Neuronal stem cell (in vitro differentiated cells): ENCODE results near the gene RAMP3.

ENCODE experiments used
- DNase-seq: peaks from one replicate; pipeline ENCODE4 v3.0.0-alpha.2; 2013; ENCODE audit warnings: low spot score
- H2AFZ ChIP-seq: one replicate; pipeline ENCODE4 v1.6.1; 2013; ENCODE audit warnings: mild to moderate bottlenecking, low read length, inconsistent platforms
- H2AK5ac ChIP-seq: 2 replicates; pipeline ENCODE4 v1.6.1; 2013; ENCODE audit warnings: low read depth, mild to moderate bottlenecking, inconsistent platforms, low read length, moderate library complexity, mixed read lengths
- H2BK120ac ChIP-seq: 2 replicates; pipeline ENCODE4 v1.6.1; 2013; ENCODE audit warnings: low read depth, mild to moderate bottlenecking, inconsistent platforms, low read length, moderate library complexity, mixed read lengths
- H2BK12ac ChIP-seq: one replicate; pipeline ENCODE4 v1.6.1; 2013; ENCODE audit warnings: low read length, inconsistent platforms
- H2BK15ac ChIP-seq: 2 replicates; pipeline ENCODE4 v1.6.1; 2013; ENCODE audit warnings: mild to moderate bottlenecking, low read length, inconsistent platforms, mixed read lengths
- H2BK5ac ChIP-seq: one replicate; pipeline ENCODE4 v1.6.1; 2013; ENCODE audit warnings: inconsistent platforms, mild to moderate bottlenecking, low read length, moderate library complexity
- H3K14ac ChIP-seq: one replicate; pipeline ENCODE4 v1.6.1; 2013; ENCODE audit warnings: low read length, inconsistent platforms
- H3K18ac ChIP-seq: 2 replicates; pipeline ENCODE4 v1.6.1; 2013; ENCODE audit warnings: low read length, inconsistent platforms
- H3K23ac ChIP-seq: 2 replicates; pipeline ENCODE4 v1.6.1; 2013; ENCODE audit warnings: low read depth, mild to moderate bottlenecking, mixed read lengths, low read length, inconsistent platforms; ENCODE audit not compliant: poor library complexity
- H3K27ac ChIP-seq: replicated peaks from 3 replicates; pipeline ENCODE4 v1.5.1; 2013; ENCODE audit warnings: low read length, inconsistent platforms
- H3K27me3 ChIP-seq, 3 experiments: 2 replicates each; pipeline ENCODE4 v1.6.1; 2013; ENCODE audit warnings: low read length in 3 of 3, mild to moderate bottlenecking in 2 of 3, inconsistent platforms in 1 of 3, low read depth in 1 of 3, mixed read lengths in 1 of 3, moderate library complexity in 1 of 3; ENCODE audit not compliant: control insufficient read depth in 3 of 3, insufficient read depth in 3 of 3
- H3K36me3 ChIP-seq, 2 donors: replicated peaks in 1 of 2; 2 replicates each; pipeline ENCODE4 v1.6.1; 2013; ENCODE audit warnings: low read length in 2 of 2; ENCODE audit not compliant: control insufficient read depth in 2 of 2, insufficient read depth in 2 of 2
- H3K4ac ChIP-seq: 2 replicates; pipeline ENCODE4 v1.6.1; 2013; ENCODE audit warnings: inconsistent platforms, mild to moderate bottlenecking, low read length, moderate library complexity
- H3K4me1 ChIP-seq, 2 donors: 1 replicate in 1 of 2; 2 replicates in 1 of 2; pipeline ENCODE4 v1.6.1; 2013; ENCODE audit warnings: low read length in 2 of 2, low read depth in 1 of 2; ENCODE audit not compliant: control insufficient read depth in 2 of 2, insufficient read depth in 1 of 2
- H3K4me2 ChIP-seq: one replicate; pipeline ENCODE4 v1.6.1; 2013; ENCODE audit warnings: mild to moderate bottlenecking, low read length, inconsistent platforms; ENCODE audit not compliant: insufficient read depth, poor library complexity, severe bottlenecking
- H3K4me3 ChIP-seq, 2 donors: 2 replicates each; pipeline ENCODE4 v1.5.1; 2013; ENCODE audit warnings: low read length in 2 of 2, mild to moderate bottlenecking in 2 of 2, inconsistent platforms in 1 of 2, moderate library complexity in 1 of 2
- H3K79me1 ChIP-seq: one replicate; pipeline ENCODE4 v1.6.1; 2013; ENCODE audit warnings: low read depth, mild to moderate bottlenecking, inconsistent platforms, low read length, moderate library complexity
- H3K9ac ChIP-seq: one replicate; pipeline ENCODE4 v1.6.1; 2013; ENCODE audit warnings: mild to moderate bottlenecking, low read depth, low read length, inconsistent platforms; ENCODE audit not compliant: poor library complexity
- H3K9me3 ChIP-seq, 2 donors: replicated peaks in 1 of 2; 2 replicates each; pipeline versions ENCODE3 to v1.6.1; 2013; ENCODE audit warnings: low read length in 2 of 2, mild to moderate bottlenecking in 2 of 2, inconsistent platforms in 1 of 2, low read depth in 1 of 2, mixed read lengths in 1 of 2, moderate library complexity in 1 of 2; ENCODE audit not compliant: control insufficient read depth in 2 of 2, insufficient read depth in 1 of 2
- H4K8ac ChIP-seq: one replicate; pipeline ENCODE4 v1.6.1; 2013; ENCODE audit warnings: low read depth, mild to moderate bottlenecking, inconsistent platforms, low read length, moderate library complexity
- H4K91ac ChIP-seq: one replicate; pipeline ENCODE4 v1.6.1; 2013; ENCODE audit warnings: low read length, low read depth, mild to moderate bottlenecking, inconsistent platforms; ENCODE audit not compliant: poor library complexity
- WGBS, 2 donors: extraction: QIAGEN DNeasy Blood & Tissue Kit; methylation state at CpG; one replicate each; pipeline ENCODE4 v1.1.7; 2013; ENCODE audit warnings: missing lambda C conversion rate in 2 of 2, mixed read lengths in 1 of 2; ENCODE audit not compliant: insufficient read length in 2 of 2, insufficient replicate concordance in 1 of 2; ENCODE audit errors: extremely low coverage in 2 of 2; 5-methylcytosine and 5-hydroxymethylcytosine counted together

RAMP3 gene

DNA sequence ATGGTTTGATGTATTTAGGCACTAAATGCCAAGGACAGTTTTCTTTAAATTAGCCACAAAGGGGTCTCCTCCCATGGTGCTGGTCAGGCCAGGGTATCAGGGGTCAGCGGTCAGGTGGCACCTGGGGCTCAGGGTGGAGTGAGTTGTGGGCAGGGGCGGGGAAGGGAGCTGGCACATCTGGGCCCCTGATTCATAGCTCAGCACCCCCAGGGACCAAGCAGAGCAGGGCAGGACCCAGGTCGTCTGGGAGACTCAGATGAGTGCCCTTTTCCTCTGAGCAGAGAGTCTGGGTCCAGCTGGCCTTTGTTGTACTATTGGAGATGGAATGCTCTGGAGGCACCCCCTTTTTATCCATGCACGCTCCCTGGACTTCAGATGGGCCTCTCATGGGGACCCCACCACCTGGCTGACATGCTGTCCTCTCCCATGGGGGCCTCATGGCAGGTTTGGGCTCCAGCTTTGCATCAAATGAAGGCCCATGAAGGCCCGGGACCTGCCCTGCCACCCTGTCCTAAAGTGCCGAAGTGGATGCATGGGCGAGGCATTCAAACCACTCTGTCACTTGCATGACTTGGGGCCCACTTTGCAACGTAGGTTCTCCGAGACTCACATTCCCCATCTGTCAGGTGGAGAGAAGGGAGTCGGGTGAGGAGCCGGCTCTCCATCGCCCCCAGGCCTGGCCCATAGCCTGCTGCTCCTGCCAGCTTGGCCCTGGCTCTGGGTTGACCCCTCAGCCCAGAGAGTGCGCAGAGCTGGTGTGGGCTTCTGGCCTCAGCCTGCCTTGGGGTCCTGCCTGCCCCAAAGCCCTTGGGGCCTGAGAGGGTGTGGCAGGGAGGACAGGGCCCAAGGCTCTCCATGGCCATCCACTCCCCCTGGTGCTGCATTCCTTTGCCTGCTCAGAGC, 66.4 kb downstream of the RAMP3 start:
- no CpG with 5 or more reads among the region's 13 CpGs for WGBS, 2 donors

DNA sequence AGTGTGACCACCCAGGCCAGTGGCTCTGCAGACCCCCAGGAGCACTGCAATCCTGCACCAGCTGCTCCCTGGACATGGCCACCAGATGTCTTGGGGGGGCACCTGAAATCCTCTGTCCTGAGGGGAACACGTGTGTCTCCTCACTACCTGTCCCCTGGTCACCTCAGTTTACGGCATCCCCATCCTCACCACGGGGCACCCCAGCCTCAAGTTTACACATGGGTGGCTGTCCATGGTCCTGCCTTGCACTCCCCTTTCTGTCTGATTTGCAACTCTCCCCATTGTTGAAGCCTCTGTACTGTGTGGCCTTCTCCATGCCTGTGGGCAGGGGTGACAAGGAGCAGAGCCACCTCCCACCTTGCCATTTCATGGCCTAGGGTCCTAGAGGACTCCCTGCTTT, 67.2 kb downstream of the RAMP3 start:
- Histone ChIP-seq H3K18ac (no peak overlapping the region), H3K23ac (peak overlapping the region; percentile 9), H2BK12ac (no peak overlapping the region), H3K4ac (no peak overlapping the region), H4K91ac (no peak overlapping the region), H2AK5ac (no peak overlapping the region), H3K9me3 (peaks cover 0 to 2% of the 10 kb centered on the region in 2 donors), H3K4me1 (peaks cover 1 to 13% of the 10 kb centered on the region in 2 donors), H3K4me3 (no peak overlapping the region), H3K14ac (no peak overlapping the region), H3K27me3 (peaks cover 0 to 16% (median 0%) of the 10 kb centered on the region in 3 experiments), H2BK5ac (no peak overlapping the region), H3K27ac (no peak overlapping the region), H2AFZ (no peak overlapping the region), H3K4me2 (no peak overlapping the region), H2BK15ac (no peak overlapping the region), H4K8ac (no peak overlapping the region), H3K79me1 (peaks cover 2% of the 10 kb centered on the region), H2BK120ac (no peak overlapping the region), H3K36me3 (no peaks in the 10 kb centered on the region), H3K9ac (no peak overlapping the region)
- peak; percentile 24 for DNase-seq
- no CpG with 5 or more reads among the region's 3 CpGs for WGBS, 2 donors

More for the DNA sequence above, 66.4 kb downstream of the RAMP3 start:
- Histone ChIP-seq H3K79me1 (peaks cover 2% of the 10 kb centered on the region), H3K4me3 (no peak overlapping the region), H2BK120ac (no peak overlapping the region), H3K27me3 (peaks cover 0 to 9% (median 0%) of the 10 kb centered on the region in 3 experiments), H2BK12ac (no peak overlapping the region), H4K8ac (no peak overlapping the region), H3K18ac (no peak overlapping the region), H3K4me2 (no peak overlapping the region), H3K4ac (no peak overlapping the region), H3K9ac (peak overlapping the region; percentile 45), H3K14ac (no peak overlapping the region), H3K9me3 (peaks cover 0 to 2% of the 10 kb centered on the region in 2 donors), H3K23ac (peak overlapping the region; percentile 57), H3K4me1 (peaks cover under 1 to 15% of the 10 kb centered on the region in 2 donors), H2BK15ac (no peak overlapping the region), H3K36me3 (no peaks in the 10 kb centered on the region), H3K27ac (no peak overlapping the region), H4K91ac (no peak overlapping the region), H2AK5ac (no peak overlapping the region), H2BK5ac (no peak overlapping the region), H2AFZ (no peak overlapping the region)
- no peak for DNase-seq

- Histone ChIP-seq H3K9me3 (peaks cover 0 to 2% of the 10 kb centered on the region in 2 donors), H3K27ac (no peak overlapping the region), H3K9ac (no peak overlapping the region), H3K27me3 (peaks cover 0 to 16% (median 0%) of the 10 kb centered on the region in 3 experiments), H2BK120ac (no peak overlapping the region), H3K23ac (no peak overlapping the region), H2BK5ac (no peak overlapping the region), H2AK5ac (no peak overlapping the region), H3K4me1 (peaks cover 1 to 7% of the 10 kb centered on the region in 2 donors), H4K91ac (no peak overlapping the region), H3K4ac (no peak overlapping the region), H4K8ac (no peak overlapping the region), H3K4me3 (peak overlapping the region in 1 of 2 donors; percentile 1), H3K79me1 (peaks cover 2% of the 10 kb centered on the region), H3K36me3 (no peaks in the 10 kb centered on the region), H2AFZ (no peak overlapping the region), H2BK15ac (no peak overlapping the region), H3K4me2 (no peak overlapping the region), H2BK12ac (no peak overlapping the region), H3K14ac (peak overlapping the region; percentile 3), H3K18ac (no peak overlapping the region)
- DNase-seq, result no peak
- no CpG with 5 or more reads among the region's 9 CpGs for WGBS, 2 donors
These were observed 67.8 kb downstream of the RAMP3 start for GRCh38 chr7:45225311-45225947.

GRCh38 chr7:45225948-45226335, 68.4 kb downstream of the RAMP3 start:
- H2BK120ac ChIP-seq, result no peak overlapping the region
- peaks cover 2% of the 10 kb centered on the region for H3K79me1 ChIP-seq
- H4K91ac ChIP-seq, result no peak overlapping the region
- H3K27me3 ChIP-seq, result peaks cover 0 to 20% (median 0%) of the 10 kb centered on the region in 3 experiments
- no CpG with 5 or more reads among the region's 2 CpGs for WGBS, 2 donors
- H3K9me3 ChIP-seq, result peaks cover 0 to 2% of the 10 kb centered on the region in 2 donors
- H2BK12ac ChIP-seq, result no peak overlapping the region
- no peak overlapping the region for H3K27ac ChIP-seq
- H3K14ac ChIP-seq, result peak overlapping the region; percentile 3
- no peak overlapping the region for H2AFZ ChIP-seq
- no peak overlapping the region for H2BK5ac ChIP-seq
- H2AK5ac ChIP-seq, result no peak overlapping the region
- no peaks in the 10 kb centered on the region for H3K36me3 ChIP-seq
- H3K9ac ChIP-seq, result no peak overlapping the region
- no peak overlapping the region for H3K4me2 ChIP-seq
- DNase-seq, result no peak
- H4K8ac ChIP-seq, result no peak overlapping the region
- H3K18ac ChIP-seq, result no peak overlapping the region
- H3K23ac ChIP-seq, result no peak overlapping the region
- peaks cover 1 to 3% of the 10 kb centered on the region in 2 donors for H3K4me1 ChIP-seq
- H2BK15ac ChIP-seq, result no peak overlapping the region
- no peak overlapping the region for H3K4ac ChIP-seq
- H3K4me3 ChIP-seq, result peak overlapping the region in 1 of 2 donors; percentile 1
